ENCODE results near the gene CHSY1. TPM values are rescaled to one million over a fixed set of nuclear protein-coding genes. Genes with fewer than 3 reads are reported as not detected.

Gene CHSY1
- total and polyA plus RNA-seq, 2 of the 4 experiments (the other 2 are of a cell fraction) = 40.9 to 53.2 TPM

- H4K5ac ChIP-seq (ENCODE audit: low read depth, low read length) = no peak overlapping the region
- H2AFZ ChIP-seq (replicated peaks; ENCODE audit: low read length, poor library complexity) = no peak overlapping the region
- ATAC-seq (ENCODE audit: low read depth) = 0 out of 2 replicates have a peak, but pooled peaks have one; percentile 7
- H3K27ac ChIP-seq (ENCODE audit: insufficient read depth, low read length) = peak overlapping the region; percentile 27; the same call in 1 of the 2 replicates
- H3K4ac ChIP-seq (ENCODE audit: low read depth, low read length) = 0 out of 2 replicates have a peak overlapping the region, but pooled peaks have one; percentile 15
- peaks cover 41% of the 10 kb centered on the region for H3K9me1 ChIP-seq (ENCODE audit: insufficient read depth, low read length)
- peaks cover 4 to 73% of the 10 kb centered on the region in 2 experiments; a peak in 2 of 4 replicates for H3K79me1 ChIP-seq (ENCODE audit: low read depth in 1 of 2, low read length in 2 of 2)
- H3K27me3 ChIP-seq (ENCODE audit: control insufficient read depth, insufficient read depth, low read length) = no peaks in the 10 kb centered on the region
- no peak overlapping the region for H2BK15ac ChIP-seq (ENCODE audit: low read depth, low read length)
- intact Hi-C loops (cut with micrococcal nuclease) (loop anchor here (5.0 kb wide), 1 partner anchor 35 kb away; no protein-coding TSS in a partner anchor), in situ Hi-C loops (cut with MboI; ENCODE audit: low sequenced_read_pairs) (no loop called here), dilution Hi-C loops (cut with HindIII; ENCODE audit: low sequenced_read_pairs, unreplicated experiment) (no loop called here)
- 0 out of 2 replicates have a peak overlapping the region, but pooled peaks have one; percentile 32 for H2BK120ac ChIP-seq (ENCODE audit: low read depth, low read length)
- DNase-seq = peak; percentile 59
- 0 out of 2 replicates have a peak overlapping the region, but pooled peaks have one; percentile 14 for H3K14ac ChIP-seq (replicated peaks; ENCODE audit: low read depth, low read length)
- H3K56ac ChIP-seq (ENCODE audit: extremely low read depth, insufficient read depth, low read length) = no peak overlapping the region
- WGBS, 2 experiments (ENCODE audit: extremely low coverage in 2 of 2, insufficient read length in 1 of 2) = 100% methylated on average over 2 of the region's 12 CpGs; no CpG with 5 or more reads in 1 of the 2 experiments
- no peaks in the 10 kb centered on the region for H3K9me3 ChIP-seq (ENCODE audit: control insufficient read depth, insufficient read depth, low read length)
- peak overlapping the region; percentile 25; the same call in 1 of the 2 replicates for H3K4me2 ChIP-seq (ENCODE audit: low read depth, low read length)
- H4K91ac ChIP-seq (ENCODE audit: insufficient read depth, low read depth, low read length) = no peak overlapping the region
- no peak overlapping the region for H3K9ac ChIP-seq (ENCODE audit: low read depth, low read length)
- no peak overlapping the region; the same call in 1 of the 2 replicates for H2AK5ac ChIP-seq (ENCODE audit: low read depth, low read length)
- no peak overlapping the region for H2AK9ac ChIP-seq (replicated peaks; ENCODE audit: low read depth, low read length, poor library complexity)
- CTCF ChIA-PET = no interaction called here
- H2BK5ac ChIP-seq (ENCODE audit: low read depth, low read length, poor library complexity, severe bottlenecking) = no peak overlapping the region
- H4K8ac ChIP-seq (ENCODE audit: low read depth in 2 of 2, low read length in 2 of 2) = no peak overlapping the region
- H3K36me3 ChIP-seq (ENCODE audit: control insufficient read depth, insufficient read depth, low read length) = peaks cover 14% of the 10 kb centered on the region
- H3K23ac ChIP-seq (ENCODE audit: low read depth, low read length) = peak overlapping the region; percentile 50; the same call in 1 of the 2 replicates
- H4K20me1 ChIP-seq (ENCODE audit: insufficient read depth, low read length) = peaks cover 99% of the 10 kb centered on the region
- POLR2A ChIA-PET (ENCODE audit: unreplicated experiment) = no interaction called here
- no TSS peak for BruUV-seq (replicated peaks)
- peaks cover 34% of the 10 kb centered on the region for H3K4me1 ChIP-seq (ENCODE audit: control insufficient read depth, insufficient read depth, low read length)
- no peak overlapping the region for H2BK20ac ChIP-seq (ENCODE audit: low read depth, low read length)
- no peak overlapping the region for H3K18ac ChIP-seq (ENCODE audit: low read depth, low read length)
- no peak overlapping the region for H3K4me3 ChIP-seq (ENCODE audit: insufficient read depth, low read depth, low read length)
- TF ChIP-seq MAZ (IDR thresholded peaks at IDR 0.05; ENCODE audit: borderline replicate concordance, low read depth, low read length) = no peak
- TF ChIP-seq USF2 (IDR thresholded peaks at IDR 0.05; ENCODE audit: low read depth, low read length) = no peak
- no peak for TF ChIP-seq ELK1 (IDR thresholded peaks at IDR 0.05; ENCODE audit: borderline replicate concordance, low read depth, low read length)
- no peak for TF ChIP-seq MAFK (IDR thresholded peaks at IDR 0.05; ENCODE audit: low read depth, low read length)
- no peak for TF ChIP-seq RFX5 (IDR thresholded peaks at IDR 0.05; ENCODE audit: low read depth, low read length)
- no peak for TF ChIP-seq POLR2A (IDR thresholded peaks at IDR 0.05; ENCODE audit: low read depth, low read length)
- TF ChIP-seq BHLHE40 (IDR thresholded peaks at IDR 0.05; ENCODE audit: low read depth, low read length) = no peak
- no peak for TF ChIP-seq FOS (IDR thresholded peaks at IDR 0.05; ENCODE audit: low read depth, low read length)
- TF ChIP-seq RCOR1 (IDR thresholded peaks at IDR 0.05; ENCODE audit: insufficient replicate concordance, low read length) = no peak
- TF ChIP-seq CHD1 (IDR thresholded peaks at IDR 0.05; ENCODE audit: low read depth, low read length) = no peak
- no peak for TF ChIP-seq MXI1 (IDR thresholded peaks at IDR 0.05; ENCODE audit: borderline replicate concordance, low read depth, low read length)
- no peak for TF ChIP-seq SMC3 (IDR thresholded peaks at IDR 0.05; ENCODE audit: low read depth, low read length)
- no peak for TF ChIP-seq NFE2L2 (IDR thresholded peaks at IDR 0.05; ENCODE audit: low read depth, low read length)
- TF ChIP-seq CTCF (conservative IDR thresholded peaks at IDR 0.05; ENCODE audit: low read depth, low read length) = no peak
These were observed 9.5 kb downstream of the CHSY1 start for GRCh38 chr15:101242160-101242998.
